ENCODE results near the gene DCUN1D1. TPM values are rescaled to one million over a fixed set of nuclear protein-coding genes. Genes with fewer than 3 reads are reported as not detected.

The DCUN1D1 gene
- total RNA-seq, 1 donor from 2014 or later: 31.2 TPM

DNA sequence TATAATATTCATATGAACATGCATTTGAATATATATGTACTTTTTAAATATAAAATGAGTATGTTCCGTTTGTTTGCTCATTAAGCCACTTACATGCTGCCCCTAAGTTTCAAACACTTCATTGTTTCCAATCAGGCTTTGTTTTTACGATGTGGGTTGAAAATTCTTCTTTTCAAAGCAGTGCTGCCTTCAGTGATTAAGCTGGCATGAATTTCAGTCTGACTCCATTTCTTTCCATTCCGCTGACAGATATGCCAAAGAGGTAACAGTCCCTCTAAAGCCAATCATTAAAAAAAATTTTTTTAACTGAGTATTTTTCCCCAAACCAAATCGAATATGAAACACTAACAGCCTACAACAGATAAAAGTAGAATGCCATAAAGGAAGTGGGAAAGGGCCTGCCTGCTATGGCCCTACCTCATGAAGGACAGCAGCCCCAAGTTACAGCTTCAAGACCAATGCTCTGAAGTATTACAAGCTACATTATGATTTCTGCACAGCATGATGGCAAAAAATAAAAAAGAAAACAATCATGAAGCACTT lies 40.0 kb downstream of the DCUN1D1 start:
- H3K36me3 Mint-ChIP-seq (ENCODE audit: unreplicated experiment): no peaks in the 10 kb centered on the region
- H3K4me3 Mint-ChIP-seq (ENCODE audit: unreplicated experiment): no peak overlapping the region
- H3K27me3 Mint-ChIP-seq (ENCODE audit: unreplicated experiment): no peaks in the 10 kb centered on the region
- no peak for TF ChIP-seq CTCF (IDR thresholded peaks at IDR 0.05; ENCODE audit: partially characterized antibody, unreplicated experiment)
- DNase-seq: no peak
- H3K27ac Mint-ChIP-seq (ENCODE audit: unreplicated experiment): no peak overlapping the region
- H3K4me1 Mint-ChIP-seq (ENCODE audit: low read depth, unreplicated experiment): no peaks in the 10 kb centered on the region
- H3K9me3 Mint-ChIP-seq (ENCODE audit: unreplicated experiment): no peaks in the 10 kb centered on the region

- Mint-ChIP-seq H3K4me1 (ENCODE audit: low read depth, unreplicated experiment) (no peaks in the 10 kb centered on the region), H3K4me3 (ENCODE audit: unreplicated experiment) (no peak overlapping the region), H3K36me3 (ENCODE audit: unreplicated experiment) (no peaks in the 10 kb centered on the region), H3K27ac (ENCODE audit: unreplicated experiment) (no peak overlapping the region), H3K9me3 (ENCODE audit: unreplicated experiment) (no peaks in the 10 kb centered on the region), H3K27me3 (ENCODE audit: unreplicated experiment) (no peaks in the 10 kb centered on the region)
- no peak for DNase-seq
- TF ChIP-seq CTCF (IDR thresholded peaks at IDR 0.05; ENCODE audit: partially characterized antibody, unreplicated experiment): no peak
These were observed 42.9 kb downstream of the DCUN1D1 start for GRCh38 chr3:182937293-182938051.

DNA sequence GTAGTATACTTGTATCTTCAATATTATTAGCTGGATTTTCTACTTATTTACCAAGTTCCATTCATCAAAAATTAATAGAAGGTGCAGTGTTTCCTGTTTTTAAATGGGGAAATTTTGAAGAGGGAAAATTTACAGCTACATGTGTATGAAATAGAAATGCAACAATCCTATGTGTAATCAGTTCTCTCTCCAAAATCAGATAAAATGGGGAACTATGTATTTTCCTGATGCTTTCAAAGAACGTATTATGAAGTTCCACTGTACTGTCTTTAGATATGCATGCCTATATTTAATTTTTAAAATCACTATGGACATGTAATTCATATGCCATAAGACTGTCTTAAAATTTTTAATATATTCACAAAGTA lies 43.4 kb downstream of the DCUN1D1 start:
- no peaks in the 10 kb centered on the region for H3K36me3 Mint-ChIP-seq (ENCODE audit: unreplicated experiment)
- H3K9me3 Mint-ChIP-seq (ENCODE audit: unreplicated experiment): no peaks in the 10 kb centered on the region
- TF ChIP-seq CTCF (IDR thresholded peaks at IDR 0.05; ENCODE audit: partially characterized antibody, unreplicated experiment): no peak
- H3K27ac Mint-ChIP-seq (ENCODE audit: unreplicated experiment): no peak overlapping the region
- H3K4me1 Mint-ChIP-seq (ENCODE audit: low read depth, unreplicated experiment): no peaks in the 10 kb centered on the region
- DNase-seq: no peak
- no peak overlapping the region for H3K4me3 Mint-ChIP-seq (ENCODE audit: unreplicated experiment)
- no peaks in the 10 kb centered on the region for H3K27me3 Mint-ChIP-seq (ENCODE audit: unreplicated experiment)

DNA sequence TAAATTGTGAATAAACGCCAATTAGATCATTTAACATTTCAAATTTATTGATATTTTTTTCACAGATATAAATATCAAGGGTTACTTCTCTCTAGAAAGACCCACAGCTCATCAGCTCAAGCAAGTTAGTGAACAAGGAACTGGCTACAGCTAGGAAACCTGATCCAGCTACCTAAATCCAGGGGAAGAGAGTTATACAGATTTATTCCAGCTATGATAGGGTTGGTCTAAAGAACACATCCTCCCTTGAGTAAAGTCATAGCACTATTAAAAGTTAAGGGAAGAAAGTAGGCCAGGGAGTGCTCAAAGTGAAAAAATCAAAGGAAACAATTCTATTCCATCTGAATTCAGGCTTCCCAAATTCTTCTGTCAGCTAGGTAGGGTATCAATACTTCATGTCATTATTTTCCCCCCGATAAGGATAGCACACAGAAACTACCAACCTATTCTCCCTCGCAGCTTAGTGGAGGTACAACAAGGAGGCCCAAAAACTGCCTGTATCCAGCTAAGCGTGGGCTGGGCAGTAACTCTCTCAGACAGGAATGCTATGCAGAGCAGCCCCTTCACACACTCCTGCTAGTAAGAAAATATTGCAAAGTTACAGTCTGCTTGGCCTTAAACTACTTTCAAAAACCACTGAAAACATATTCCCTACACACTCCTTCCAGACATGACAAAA lies 44.0 kb downstream of the DCUN1D1 start:
- no peak for DNase-seq
- Mint-ChIP-seq H3K27me3 (ENCODE audit: unreplicated experiment) (no peaks in the 10 kb centered on the region), H3K27ac (ENCODE audit: unreplicated experiment) (no peak overlapping the region), H3K4me1 (ENCODE audit: low read depth, unreplicated experiment) (no peaks in the 10 kb centered on the region), H3K9me3 (ENCODE audit: unreplicated experiment) (no peaks in the 10 kb centered on the region), H3K36me3 (ENCODE audit: unreplicated experiment) (no peaks in the 10 kb centered on the region), H3K4me3 (ENCODE audit: unreplicated experiment) (no peak overlapping the region)
- TF ChIP-seq CTCF (IDR thresholded peaks at IDR 0.05; ENCODE audit: partially characterized antibody, unreplicated experiment): no peak

DNA sequence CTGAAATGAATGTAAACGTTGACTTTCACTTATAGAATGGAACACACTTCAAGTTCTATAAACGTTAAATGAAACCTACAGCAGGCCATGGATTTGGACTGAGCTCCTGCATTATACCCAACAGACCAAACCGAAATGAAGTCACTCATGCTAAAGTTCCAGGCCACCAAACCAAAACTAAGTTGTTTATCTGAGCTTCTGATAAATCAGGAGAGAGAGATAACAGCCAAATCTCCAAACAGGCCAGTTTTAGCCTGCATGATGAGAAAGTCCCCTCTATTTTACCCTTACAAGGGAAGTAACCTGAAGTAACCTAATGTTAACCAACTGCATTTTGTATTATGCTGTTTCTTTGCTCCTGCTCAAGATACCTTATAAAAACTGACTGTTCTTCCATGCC lies 44.5 kb downstream of the DCUN1D1 start:
- H3K9me3 Mint-ChIP-seq (ENCODE audit: unreplicated experiment): no peaks in the 10 kb centered on the region
- no peak overlapping the region for H3K4me3 Mint-ChIP-seq (ENCODE audit: unreplicated experiment)
- TF ChIP-seq CTCF (IDR thresholded peaks at IDR 0.05; ENCODE audit: partially characterized antibody, unreplicated experiment): no peak
- H3K4me1 Mint-ChIP-seq (ENCODE audit: low read depth, unreplicated experiment): no peaks in the 10 kb centered on the region
- H3K27me3 Mint-ChIP-seq (ENCODE audit: unreplicated experiment): no peaks in the 10 kb centered on the region
- no peaks in the 10 kb centered on the region for H3K36me3 Mint-ChIP-seq (ENCODE audit: unreplicated experiment)
- H3K27ac Mint-ChIP-seq (ENCODE audit: unreplicated experiment): no peak overlapping the region
- DNase-seq: no peak

All from glutamatergic neuron (in vitro differentiated cells).